Epithelial cell of proximal tubule (primary cell): ENCODE results near the gene INTS11. TPM values are rescaled to one million over a fixed set of nuclear protein-coding genes. Genes with fewer than 3 reads are reported as not detected.

ENCODE experiments used
- DNase-seq: peaks from one replicate; pipeline ENCODE4 v3.0.0-alpha.2; 2011; ENCODE audit warnings: low read depth
- H3K4me3 ChIP-seq: 2 replicates; pipeline ENCODE4 v1.5.1; 2011; ENCODE audit warnings: low read depth, mild to moderate bottlenecking, low read length
- total RNA-seq: library from RNA; depleted of rRNA; stranded (reverse); fragments of >200 nt; gene quantifications from 2 replicates; pipeline ENCODE4 v1.2.3, GENCODE V29; 2015
- TF ChIP-seq, protein P1 (sequence below): conservative IDR thresholded peaks from 2 replicates; pipeline ENCODE4 v1.5.1; 2012; ENCODE audit warnings: low read depth, mild to moderate bottlenecking, low read length

Gene INTS11
- total RNA-seq, 1 donor from 2014 or later = 58.7 TPM

DNA sequence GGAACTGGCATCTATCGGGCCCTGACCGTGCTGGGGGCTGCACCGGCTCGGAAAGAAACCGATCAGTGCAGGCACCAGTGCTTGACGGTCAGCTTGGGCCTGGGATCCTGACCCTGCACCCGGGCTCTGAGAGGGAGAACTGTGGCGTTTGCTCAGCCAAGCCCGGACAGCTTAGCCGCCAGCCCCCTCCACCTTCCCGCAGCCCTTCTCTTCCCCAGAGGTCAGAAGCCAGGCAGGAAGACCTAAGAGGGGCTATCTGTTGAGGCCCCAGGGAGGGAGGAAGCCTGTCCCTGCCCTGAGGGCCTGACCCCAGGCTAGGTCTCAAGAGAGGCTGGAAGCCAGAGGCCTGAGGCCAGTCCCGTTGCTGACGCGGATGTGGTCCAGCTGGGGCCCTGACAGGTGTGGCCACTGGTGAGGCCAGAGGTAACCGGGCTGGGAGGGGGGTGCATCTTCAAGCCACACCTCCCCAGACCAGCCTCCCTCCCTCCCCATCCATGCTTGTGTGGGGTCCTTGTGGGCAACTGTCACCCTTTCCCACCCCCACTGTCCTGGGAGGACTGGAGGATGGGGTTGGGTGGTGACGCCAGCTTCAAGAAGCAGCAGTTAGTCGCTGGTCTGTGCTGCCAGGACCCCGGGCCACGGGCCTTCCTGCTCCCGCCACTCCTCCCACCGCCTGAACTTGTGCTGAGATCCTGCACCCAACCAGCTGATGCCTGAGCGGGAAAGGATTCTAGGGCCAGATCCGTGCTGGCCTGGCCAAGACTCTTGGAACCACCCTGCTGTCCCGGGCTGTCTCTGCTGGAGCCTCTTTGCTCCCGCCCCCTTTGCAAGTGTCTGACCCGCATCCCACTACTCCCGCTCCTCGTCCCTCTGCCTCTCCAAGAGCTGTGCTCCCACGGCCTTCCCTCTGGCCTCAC, 27.3 kb upstream of the INTS11 start:
- TF ChIP-seq, protein P1, sequence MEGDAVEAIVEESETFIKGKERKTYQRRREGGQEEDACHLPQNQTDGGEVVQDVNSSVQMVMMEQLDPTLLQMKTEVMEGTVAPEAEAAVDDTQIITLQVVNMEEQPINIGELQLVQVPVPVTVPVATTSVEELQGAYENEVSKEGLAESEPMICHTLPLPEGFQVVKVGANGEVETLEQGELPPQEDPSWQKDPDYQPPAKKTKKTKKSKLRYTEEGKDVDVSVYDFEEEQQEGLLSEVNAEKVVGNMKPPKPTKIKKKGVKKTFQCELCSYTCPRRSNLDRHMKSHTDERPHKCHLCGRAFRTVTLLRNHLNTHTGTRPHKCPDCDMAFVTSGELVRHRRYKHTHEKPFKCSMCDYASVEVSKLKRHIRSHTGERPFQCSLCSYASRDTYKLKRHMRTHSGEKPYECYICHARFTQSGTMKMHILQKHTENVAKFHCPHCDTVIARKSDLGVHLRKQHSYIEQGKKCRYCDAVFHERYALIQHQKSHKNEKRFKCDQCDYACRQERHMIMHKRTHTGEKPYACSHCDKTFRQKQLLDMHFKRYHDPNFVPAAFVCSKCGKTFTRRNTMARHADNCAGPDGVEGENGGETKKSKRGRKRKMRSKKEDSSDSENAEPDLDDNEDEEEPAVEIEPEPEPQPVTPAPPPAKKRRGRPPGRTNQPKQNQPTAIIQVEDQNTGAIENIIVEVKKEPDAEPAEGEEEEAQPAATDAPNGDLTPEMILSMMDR = no peak
- no peak overlapping the region for H3K4me3 ChIP-seq
- DNase-seq = no peak

DNA sequence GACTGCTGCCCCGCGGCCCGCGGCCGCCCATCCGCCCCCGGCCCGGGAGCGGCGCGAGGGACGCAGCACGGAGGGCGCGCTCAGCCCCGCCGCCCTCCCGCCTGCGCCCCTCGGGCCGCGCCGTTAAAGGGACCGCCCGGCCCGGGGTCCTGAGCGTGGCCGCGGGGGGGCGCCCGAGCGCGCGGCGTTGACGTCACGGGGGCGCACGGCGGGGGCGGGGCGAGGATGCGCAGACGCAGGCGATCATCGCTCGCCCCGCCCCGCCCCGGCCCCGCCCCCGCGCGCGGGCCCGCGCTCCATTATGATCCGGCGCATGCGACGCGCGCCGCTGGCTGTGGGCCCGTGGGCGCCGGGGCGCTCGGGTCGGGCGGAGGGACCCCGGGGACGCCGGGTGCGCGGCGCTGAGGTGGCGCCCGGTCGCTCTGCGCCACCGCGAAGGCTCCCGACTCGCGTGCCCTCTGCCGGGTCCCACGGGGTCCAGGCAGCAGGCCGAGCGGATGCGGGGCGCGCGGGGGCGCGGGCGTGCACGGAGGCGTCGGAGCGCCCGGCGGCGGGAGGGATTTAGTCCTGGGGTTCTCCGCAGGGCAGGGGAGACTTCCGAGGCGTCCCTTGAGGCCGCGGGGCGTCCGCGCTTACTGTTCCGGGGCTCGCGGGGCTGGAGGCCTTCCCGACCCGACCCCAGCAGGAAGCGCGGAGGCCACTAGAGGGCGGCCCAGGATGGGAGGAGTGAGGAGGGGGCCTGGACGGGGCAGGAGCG, 25.0 kb upstream of the INTS11 start, which contains the start of gene DVL1:
DVL1 (minus strand) TSS at position 163 of the 757 bp plus-strand sequence. CDS start 353 bp downstream, outside the sequence.
- peak within 1 kb of the TSS; percentile 84 for H3K4me3 ChIP-seq
- TF ChIP-seq, protein P1 = peak; percentile 45
- no peak for DNase-seq

DNA sequence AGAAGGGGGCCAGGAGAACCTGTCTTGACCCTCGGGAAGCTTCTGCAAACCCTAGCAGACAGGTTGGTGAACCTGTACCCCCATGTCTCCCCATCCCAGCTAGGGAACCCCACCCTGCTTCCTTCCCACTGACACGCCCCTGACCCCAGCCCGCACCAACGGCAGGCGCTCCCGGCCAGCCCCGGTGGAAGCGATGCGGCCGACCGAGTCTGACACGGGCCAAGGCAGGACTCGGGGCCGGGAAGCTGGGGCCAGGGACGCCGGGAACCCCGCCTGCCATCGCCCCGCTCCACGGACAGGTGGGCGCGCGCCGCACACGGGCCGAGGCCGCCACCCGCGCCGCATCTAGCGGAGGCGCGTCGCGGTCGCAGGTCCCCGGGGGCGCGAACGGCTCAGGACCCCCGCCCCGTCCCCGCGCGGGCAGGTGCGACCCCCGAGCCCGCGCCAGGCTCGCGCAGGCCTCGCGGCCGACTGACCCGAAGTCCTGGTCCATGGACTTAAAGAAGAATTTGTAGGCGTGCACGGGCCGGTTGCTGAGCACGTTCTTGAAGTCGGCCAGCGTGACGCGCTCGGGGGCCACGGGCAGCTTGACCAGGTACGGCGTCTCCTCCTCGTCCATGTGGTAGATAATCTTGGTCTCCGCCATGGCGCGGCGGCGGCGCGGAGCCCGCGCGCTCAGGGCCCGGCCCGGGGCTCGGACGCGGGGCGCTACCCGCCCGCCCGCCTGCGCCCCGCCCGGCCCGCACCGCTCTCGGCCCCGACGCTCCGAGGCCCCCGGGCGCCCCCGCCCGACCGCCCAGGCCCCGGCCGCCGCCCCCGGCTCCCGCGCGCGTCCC, 24.2 kb upstream of the INTS11 start:
- DNase-seq = no peak
- H3K4me3 ChIP-seq = peak overlapping the region; percentile 84
- TF ChIP-seq, protein P1 = no peak

DNA sequence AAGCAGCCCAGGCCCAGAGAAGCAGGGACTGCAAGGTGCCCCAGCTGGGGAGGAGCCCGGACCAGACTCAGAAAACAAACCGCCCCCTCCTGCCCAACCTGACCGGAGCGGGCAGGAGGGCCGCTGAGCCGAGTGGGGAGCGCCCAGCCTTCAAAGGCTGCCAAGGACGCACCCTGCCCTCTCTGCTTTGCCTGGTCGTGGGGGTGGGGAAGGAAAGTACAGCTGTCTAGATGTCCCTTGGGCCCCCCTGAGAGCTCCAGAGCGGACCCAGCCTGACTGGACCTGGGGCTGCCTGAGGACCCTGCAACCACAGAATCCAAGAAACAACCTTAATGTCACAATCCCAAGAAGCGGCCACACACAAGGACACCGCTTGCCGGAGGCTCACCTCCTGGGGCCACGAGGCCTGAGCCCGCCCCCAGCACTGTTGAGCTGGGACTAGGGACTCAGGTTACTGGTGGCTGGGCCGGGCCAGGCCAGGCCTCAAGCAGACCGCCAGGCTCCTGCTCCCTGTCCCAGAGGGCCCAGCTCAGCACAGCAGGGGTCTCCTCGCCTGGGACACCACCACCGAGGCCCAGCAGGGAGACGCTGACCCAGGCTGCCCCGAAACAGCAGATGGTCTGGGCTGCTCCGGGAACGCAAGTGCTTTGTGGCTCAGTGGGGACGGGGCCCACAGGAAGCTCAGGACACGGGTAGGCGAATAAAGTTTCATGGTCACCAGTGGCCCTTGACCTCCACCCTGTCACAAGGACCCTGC, 23.4 kb upstream of the INTS11 start:
- peak overlapping the region; percentile 84 for H3K4me3 ChIP-seq
- no peak for DNase-seq
- TF ChIP-seq, protein P1 = no peak

DNA sequence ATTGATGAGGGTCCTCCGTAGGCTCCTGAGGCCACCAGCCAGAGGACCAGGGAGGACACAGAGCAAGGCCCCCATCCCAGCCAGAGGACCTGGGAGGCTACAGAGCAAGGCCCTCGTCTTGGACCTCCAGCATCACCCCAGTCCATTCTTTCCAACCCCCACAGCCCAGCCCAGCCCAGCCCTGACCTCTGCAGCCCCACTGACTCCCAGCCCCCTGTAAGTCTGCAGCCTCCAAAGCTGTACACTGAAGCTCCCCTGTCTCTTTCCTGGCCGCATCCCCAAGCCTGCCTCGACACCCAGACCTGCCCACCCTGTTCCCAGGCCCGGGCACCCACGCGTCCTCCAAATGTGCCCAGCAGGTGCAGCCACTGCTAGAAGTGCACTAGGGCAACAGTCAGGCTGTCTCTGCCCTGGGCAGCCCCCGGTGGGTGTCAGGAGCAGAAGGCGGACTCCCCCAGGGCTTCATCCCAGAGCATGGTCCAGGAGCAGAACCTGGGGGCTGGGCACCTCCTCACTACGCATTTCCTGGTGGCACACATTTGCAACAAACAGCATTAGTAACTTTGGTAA, 22.7 kb upstream of the INTS11 start:
- TF ChIP-seq, protein P1 = no peak
- H3K4me3 ChIP-seq = peak overlapping the region; percentile 84
- DNase-seq = no peak
